ENCODE measurements around the gene LRRN4. TPM values are rescaled to one million over a fixed set of nuclear protein-coding genes. Genes with fewer than 3 reads are reported as not detected.

The LRRN4 gene
- total RNA-seq, 6 experiments from 2014 or later = 0.09 to 0.10 TPM; not detected in 4

- H3K9me3 Mint-ChIP-seq = no peaks in the 10 kb centered on the region
- no peaks in the 10 kb centered on the region for H3K4me1 Mint-ChIP-seq (ENCODE audit: low read depth)
- TF ChIP-seq CTCF (IDR thresholded peaks at IDR 0.05) = no peak
- H3K27me3 Mint-ChIP-seq (ENCODE audit: insufficient read depth) = peaks cover 6% of the 10 kb centered on the region
- DNase-seq = no peak
- peaks cover 17% of the 10 kb centered on the region for H3K36me3 Mint-ChIP-seq (ENCODE audit: low read depth)
- H3K27ac Mint-ChIP-seq = no peak overlapping the region
- no peak overlapping the region for H3K4me3 Mint-ChIP-seq
Observed at GRCh38 chr20:6045566-6045965, 8.3 kb downstream of the LRRN4 start.

- no peak for TF ChIP-seq CTCF (IDR thresholded peaks at IDR 0.05)
- DNase-seq = no peak
- no peak overlapping the region for H3K27ac Mint-ChIP-seq
- H3K27me3 Mint-ChIP-seq (ENCODE audit: insufficient read depth) = peaks cover 4% of the 10 kb centered on the region
- no peaks in the 10 kb centered on the region for H3K9me3 Mint-ChIP-seq
- peaks cover 29% of the 10 kb centered on the region for H3K36me3 Mint-ChIP-seq (ENCODE audit: low read depth)
- H3K4me1 Mint-ChIP-seq (ENCODE audit: low read depth) = no peaks in the 10 kb centered on the region
- H3K4me3 Mint-ChIP-seq = no peak overlapping the region
Observed at GRCh38 chr20:6044115-6044514, 9.7 kb downstream of the LRRN4 start.

GRCh38 chr20:6041808-6042265 lies 12.0 kb downstream of the LRRN4 start:
- Mint-ChIP-seq H3K9me3 (no peaks in the 10 kb centered on the region), H3K27ac (no peak overlapping the region), H3K27me3 (ENCODE audit: insufficient read depth) (peaks cover 4% of the 10 kb centered on the region), H3K4me1 (ENCODE audit: low read depth) (no peaks in the 10 kb centered on the region), H3K4me3 (no peak overlapping the region), H3K36me3 (ENCODE audit: low read depth) (peaks cover 38% of the 10 kb centered on the region)
- TF ChIP-seq CTCF (IDR thresholded peaks at IDR 0.05) = no peak
- no peak for DNase-seq

GRCh38 chr20:6040958-6041807 lies 12.7 kb downstream of the LRRN4 start:
- H3K27ac Mint-ChIP-seq = no peak overlapping the region
- DNase-seq = no peak
- no peak for TF ChIP-seq CTCF (IDR thresholded peaks at IDR 0.05)
- no peaks in the 10 kb centered on the region for H3K4me1 Mint-ChIP-seq (ENCODE audit: low read depth)
- no peaks in the 10 kb centered on the region for H3K9me3 Mint-ChIP-seq
- H3K4me3 Mint-ChIP-seq = no peak overlapping the region
- H3K27me3 Mint-ChIP-seq (ENCODE audit: insufficient read depth) = peaks cover 4% of the 10 kb centered on the region
- peaks cover 38% of the 10 kb centered on the region for H3K36me3 Mint-ChIP-seq (ENCODE audit: low read depth)

GRCh38 chr20:6040540-6040939 lies 13.3 kb downstream of the LRRN4 start:
- Mint-ChIP-seq H3K4me1 (ENCODE audit: low read depth) (no peaks in the 10 kb centered on the region), H3K4me3 (no peak overlapping the region), H3K27ac (no peak overlapping the region), H3K27me3 (ENCODE audit: insufficient read depth) (peaks cover 4% of the 10 kb centered on the region), H3K36me3 (ENCODE audit: low read depth) (peaks cover 38% of the 10 kb centered on the region), H3K9me3 (no peaks in the 10 kb centered on the region)
- DNase-seq = no peak
- TF ChIP-seq CTCF (IDR thresholded peaks at IDR 0.05) = no peak

All from HFFc6 (cell line).